Measurements from ENCODE around the gene SEPTIN12. TPM values are rescaled to one million over a fixed set of nuclear protein-coding genes. Genes with fewer than 3 reads are reported as not detected.

The SEPTIN12 gene
- total and polyA plus RNA-seq, 2 of the 8 experiments (the other 6 are each of a cell fraction or from before 2014, with no cell fraction given), result 0.24 TPM; not detected in 1

- no peak overlapping the region for H3K4me3 ChIP-seq (ENCODE audit: extremely low read depth in 1 of 4, insufficient read depth in 2 of 4, low read depth in 3 of 4, low read length in 4 of 4)
- no peaks in the 10 kb centered on the region for H3K23me2 ChIP-seq (ENCODE audit: low read depth, low read length)
- H2AK5ac ChIP-seq (ENCODE audit: low read depth, low read length), result no peak overlapping the region
- no peak overlapping the region for H3K14ac ChIP-seq (ENCODE audit: insufficient read length)
- H2BK15ac ChIP-seq (ENCODE audit: low read length), result no peak overlapping the region
- no peak overlapping the region for H3K18ac ChIP-seq (ENCODE audit: extremely low read depth, low read length)
- WGBS, 2 experiments (ENCODE audit: extremely low coverage in 1 of 2, insufficient coverage in 1 of 2, insufficient read length in 1 of 2, insufficient replicate concordance in 2 of 2, low coverage in 1 of 2, low lambda C conversion rate in 2 of 2, missing lambda C conversion rate in 1 of 2), result 87% methylated on average over 4 of the region's 4 CpGs; no CpG with 5 or more reads in 1 of the 2 experiments
- H3K4me2 ChIP-seq (ENCODE audit: insufficient read depth in 1 of 2, low read depth in 2 of 2, low read length in 2 of 2), result no peak overlapping the region
- no peaks in the 10 kb centered on the region for H3K4me1 ChIP-seq (replicated peaks in 1 of 4; ENCODE audit: control insufficient read depth in 3 of 4, insufficient read depth in 4 of 4, low read length in 3 of 4)
- no peak overlapping the region for H4K8ac ChIP-seq (ENCODE audit: extremely low read depth, insufficient read depth, low read length)
- H3K27ac ChIP-seq (ENCODE audit: low read depth, low read length), result no peak overlapping the region
- no peaks in the 10 kb centered on the region for H3K79me2 ChIP-seq (ENCODE audit: control insufficient read depth in 1 of 2, insufficient read depth in 2 of 2, low read length in 2 of 2)
- H2BK5ac ChIP-seq (ENCODE audit: low read depth, low read length), result no peak overlapping the region
- H3K27me3 ChIP-seq (replicated peaks in 1 of 4; ENCODE audit: control insufficient read depth in 3 of 4, extremely low read depth in 1 of 4, insufficient read depth in 3 of 4, low read length in 3 of 4), result no peaks in the 10 kb centered on the region
- ChIA-PET CTCF (ENCODE audit: partially characterized antibody) (no interaction called here), POLR2A (ENCODE audit: partially characterized antibody) (interaction anchor here (0.6 kb wide), 1 partner anchor 311 kb away, joined by 3 read pairs; no protein-coding TSS in a partner anchor)
- no peak overlapping the region for H4K91ac ChIP-seq (replicated peaks; ENCODE audit: insufficient read length, low read length)
- H2BK20ac ChIP-seq (ENCODE audit: low read length), result no peak overlapping the region
- H3K79me1 ChIP-seq (ENCODE audit: low read depth, low read length), result no peaks in the 10 kb centered on the region
- no peak overlapping the region for H3K9ac ChIP-seq (replicated peaks in 1 of 4; ENCODE audit: extremely low read depth in 1 of 4, low read depth in 3 of 4, low read length in 3 of 4)
- DNase-seq (ENCODE audit: low read depth in 1 of 2, low spot score in 2 of 2) (no peak), FAIRE-seq (no peak)
- H3K4ac ChIP-seq (replicated peaks; ENCODE audit: insufficient read length, low read depth, low read length), result no peak overlapping the region
- no peaks in the 10 kb centered on the region for H4K20me1 ChIP-seq (replicated peaks in 1 of 2; ENCODE audit: control insufficient read depth in 1 of 2, insufficient read depth in 2 of 2, low read length in 2 of 2)
- TF ChIP-seq, protein P1, sequence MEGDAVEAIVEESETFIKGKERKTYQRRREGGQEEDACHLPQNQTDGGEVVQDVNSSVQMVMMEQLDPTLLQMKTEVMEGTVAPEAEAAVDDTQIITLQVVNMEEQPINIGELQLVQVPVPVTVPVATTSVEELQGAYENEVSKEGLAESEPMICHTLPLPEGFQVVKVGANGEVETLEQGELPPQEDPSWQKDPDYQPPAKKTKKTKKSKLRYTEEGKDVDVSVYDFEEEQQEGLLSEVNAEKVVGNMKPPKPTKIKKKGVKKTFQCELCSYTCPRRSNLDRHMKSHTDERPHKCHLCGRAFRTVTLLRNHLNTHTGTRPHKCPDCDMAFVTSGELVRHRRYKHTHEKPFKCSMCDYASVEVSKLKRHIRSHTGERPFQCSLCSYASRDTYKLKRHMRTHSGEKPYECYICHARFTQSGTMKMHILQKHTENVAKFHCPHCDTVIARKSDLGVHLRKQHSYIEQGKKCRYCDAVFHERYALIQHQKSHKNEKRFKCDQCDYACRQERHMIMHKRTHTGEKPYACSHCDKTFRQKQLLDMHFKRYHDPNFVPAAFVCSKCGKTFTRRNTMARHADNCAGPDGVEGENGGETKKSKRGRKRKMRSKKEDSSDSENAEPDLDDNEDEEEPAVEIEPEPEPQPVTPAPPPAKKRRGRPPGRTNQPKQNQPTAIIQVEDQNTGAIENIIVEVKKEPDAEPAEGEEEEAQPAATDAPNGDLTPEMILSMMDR (IDR thresholded peaks at IDR 0.05; ENCODE audit: control extremely low read depth in 1 of 3, insufficient read depth in 1 of 3, low read depth in 1 of 3, low read length in 3 of 3), result no peak
- no peak for TF ChIP-seq NRF1 (IDR thresholded peaks at IDR 0.05; ENCODE audit: low read depth, low read length)
- no peak for TF ChIP-seq FOSL1 (IDR thresholded peaks at IDR 0.05; ENCODE audit: insufficient read depth, low read depth, low read length)
- TF ChIP-seq BRCA1 (IDR thresholded peaks at IDR 0.05; ENCODE audit: low read depth, low read length), result no peak
- TF ChIP-seq E2F6 (IDR thresholded peaks at IDR 0.05), result no peak
- TF ChIP-seq SIN3A (conservative IDR thresholded peaks at IDR 0.05 in 1 of 2, IDR thresholded peaks at IDR 0.05 in 1 of 2; ENCODE audit: low read depth in 1 of 2, low read length in 2 of 2), result no peak
- no peak for TF ChIP-seq CBX8 (IDR thresholded peaks at IDR 0.05; ENCODE audit: borderline replicate concordance, low read depth, low read length)
- no peak for TF ChIP-seq RNF2 (IDR thresholded peaks at IDR 0.05; ENCODE audit: borderline replicate concordance, low read depth, low read length, missing control alignments, poor library complexity, severe bottlenecking)
- no peak for TF ChIP-seq TBP (IDR thresholded peaks at IDR 0.05; ENCODE audit: low read depth, low read length)
- TF ChIP-seq HDAC2 (IDR thresholded peaks at IDR 0.05; ENCODE audit: borderline replicate concordance in 1 of 2, low read depth in 2 of 2, low read length in 2 of 2), result no peak
- H2BK12ac ChIP-seq (ENCODE audit: low read depth, low read length), result no peak overlapping the region
- no peaks in the 10 kb centered on the region for H3K9me3 ChIP-seq (ENCODE audit: insufficient read depth in 2 of 2, low read depth in 1 of 2, low read length in 1 of 2)
- no peak overlapping the region for H2AFZ ChIP-seq (ENCODE audit: low read length)
- no peak overlapping the region for H3K56ac ChIP-seq (replicated peaks; ENCODE audit: insufficient read length, low read depth, low read length)
- H4K5ac ChIP-seq (ENCODE audit: insufficient read length, low read depth, low read length), result no peak overlapping the region
- H3K36me3 ChIP-seq (ENCODE audit: control insufficient read depth in 2 of 4, insufficient read depth in 4 of 4, low read length in 3 of 4), result no peaks in the 10 kb centered on the region
- H3K23ac ChIP-seq (ENCODE audit: insufficient read length), result no peak overlapping the region
- H2BK120ac ChIP-seq (replicated peaks; ENCODE audit: low read depth, low read length), result no peak overlapping the region
These were observed 7.9 kb downstream of the SEPTIN12 start for GRCh38 chr16:4780235-4780634.

Measured in H1 (cell line).